HCT116 (cell line): ENCODE measurements around the gene SRPK2. TPM values are rescaled to one million over a fixed set of nuclear protein-coding genes. Genes with fewer than 3 reads are reported as not detected.

ENCODE experiments used
- ATAC-seq: fragments of 200-7000 bp; cut with Tn5 transposase; 2 replicates; pipeline ENCODE4 v1.9.1; 2020; ENCODE audit warnings: mild to moderate bottlenecking, moderate library complexity
- BruUV-seq: library from RNA; stranded (reverse); fragments of 400-500 nt; replicated peaks from 2 replicates; lab custom pipeline; 2021; lab: Mats Ljungman, UMichigan
- CTCF ChIA-PET: fragments of 300-600 bp; sonication (Branson Sonifier 250); formaldehyde crosslinking; loops from one replicate; lab custom pipeline; 2021; ENCODE audit warnings: antibody characterized with exemption; lab: Charles Lee
- POLR2A ChIA-PET: fragments of 300-600, 350-600 bp; sonication (Branson Sonifier 250); formaldehyde crosslinking; loops from one replicate; lab custom pipeline; 2021; ENCODE audit warnings: antibody characterized with exemption; lab: Charles Lee
- RAD21 ChIA-PET, 2 experiments: fragments of 300-600 bp; sonication (Branson Sonifier 250); formaldehyde crosslinking; loops; one replicate each; lab custom pipeline; 2023; ENCODE audit warnings: low total read pairs in 2 of 2; ENCODE audit not compliant: uncharacterized antibody in 2 of 2, unreplicated experiment in 2 of 2, low non-redundant PET in 1 of 2; lab: Charles Lee
- DNase-seq: peaks from one replicate; pipeline ENCODE4 v3.0.0-alpha.2; 2010; ENCODE audit warnings: low read depth, low spot score
- H2AFZ ChIP-seq: fragments of 200-600 bp; shearing (Covaris generic), sonication (generic); 2 replicates; pipeline ENCODE4 v1.6.1; 2017; ENCODE audit warnings: low read depth, mixed run types, mixed read lengths, antibody characterized with exemption, low read length; ENCODE audit not compliant: poor library complexity, severe bottlenecking
- H3K27ac ChIP-seq: 2 replicates; pipeline ENCODE4 v1.5.1; 2012; ENCODE audit warnings: low read depth, low read length
- H3K27me3 ChIP-seq: fragments of 200-600 bp; sonication (generic); 2 replicates; pipeline ENCODE4 v1.6.1; 2016; ENCODE audit warnings: mixed run types, low read length, mixed read lengths; ENCODE audit not compliant: insufficient read depth
- H3K36me3 ChIP-seq, 2 experiments: fragments of 200-500 bp in 1 of 2; fragments of 200-600 bp in 1 of 2; sonication (Bioruptor generic) in 1 of 2; sonication (generic) in 1 of 2; 2 replicates each; pipeline versions ENCODE4 v1.5.1 to v1.6.1; 2014 to 2016; ENCODE audit warnings: low read length in 2 of 2, inconsistent platforms in 1 of 2, mixed read lengths in 1 of 2, mixed run types in 1 of 2; ENCODE audit not compliant: insufficient read depth in 2 of 2, control insufficient read depth in 1 of 2
- H3K4me1 ChIP-seq, 2 experiments: fragments of 200-600 bp in 1 of 2; sonication (generic) in 1 of 2; 2 replicates each; pipeline versions ENCODE4 v1.5.1 to v1.6.1; 2012 to 2017; ENCODE audit warnings: low read length in 2 of 2, inconsistent platforms in 1 of 2, mild to moderate bottlenecking in 1 of 2, mixed read lengths in 1 of 2, mixed run types in 1 of 2, moderate library complexity in 1 of 2; ENCODE audit not compliant: insufficient read depth in 2 of 2, control insufficient read depth in 1 of 2
- H3K4me2 ChIP-seq: fragments of 200-600 bp; sonication (generic); 2 replicates; pipeline ENCODE4 v1.6.1; 2017; ENCODE audit warnings: mixed run types, low read length, mixed read lengths
- H3K4me3 ChIP-seq, 2 experiments: fragments of 200-600 bp in 1 of 2; sonication (generic) in 1 of 2; replicated peaks in 1 of 2; 2 replicates each; pipeline ENCODE4 v1.5.1; 2011 to 2016; ENCODE audit warnings: low read length in 2 of 2, control low read depth in 1 of 2, low read depth in 1 of 2, mild to moderate bottlenecking in 1 of 2, mixed read lengths in 1 of 2, mixed run types in 1 of 2
- H3K79me2 ChIP-seq: fragments of 200-600 bp; sonication (generic); 2 replicates; pipeline ENCODE4 v1.6.1; 2017; ENCODE audit warnings: mild to moderate bottlenecking, mixed run types, low read length, moderate library complexity, mixed read lengths; ENCODE audit not compliant: insufficient read depth
- H3K9ac ChIP-seq: fragments of 200-600 bp; sonication (generic); 2 replicates; pipeline ENCODE4 v1.6.1; 2016; ENCODE audit warnings: low read length, mixed read lengths
- H3K9me2 ChIP-seq: fragments of 200-600 bp; sonication (generic), shearing (Covaris generic); 2 replicates; pipeline ENCODE4 v1.6.1; 2017; ENCODE audit warnings: mixed run types, mild to moderate bottlenecking, moderate library complexity; ENCODE audit not compliant: insufficient read depth
- H3K9me3 ChIP-seq, 2 experiments: fragments of 200-500 bp in 1 of 2; fragments of 200-600 bp in 1 of 2; sonication (Bioruptor generic) in 1 of 2; sonication (generic) in 1 of 2; 2 replicates each; pipeline ENCODE4 v1.6.1; 2014 to 2017; ENCODE audit warnings: low read length in 2 of 2, mixed read lengths in 2 of 2, inconsistent platforms in 1 of 2, low read depth in 1 of 2, mild to moderate bottlenecking in 1 of 2, mixed run types in 1 of 2, moderate library complexity in 1 of 2; ENCODE audit not compliant: control insufficient read depth in 1 of 2, insufficient read depth in 1 of 2
- H4K20me1 ChIP-seq: fragments of 200-600 bp; sonication (generic), shearing (Covaris generic); 2 replicates; pipeline ENCODE4 v1.6.1; 2017; ENCODE audit warnings: mixed run types, mild to moderate bottlenecking, moderate library complexity; ENCODE audit not compliant: insufficient read depth
- CEBPB ChIP-seq: IDR thresholded peaks from 2 replicates; pipeline ENCODE4 v1.6.1; 2012; ENCODE audit warnings: low read depth
- EZH2 ChIP-seq: fragments of 200-600 bp; sonication (generic); IDR thresholded peaks from 2 replicates; pipeline ENCODE4 v1.6.1; 2017; ENCODE audit warnings: antibody characterized with exemption, mixed run types
- JUND ChIP-seq: IDR thresholded peaks from 2 replicates; pipeline ENCODE4 v1.6.1; 2012
- POLR2AphosphoS5 ChIP-seq: IDR thresholded peaks from 2 replicates; pipeline ENCODE4 v1.6.1; 2011; ENCODE audit warnings: mild to moderate bottlenecking, low read depth, low read length, moderate library complexity
- TCF7L2 ChIP-seq: IDR thresholded peaks from 2 replicates; pipeline ENCODE4 v1.7.0; 2011; ENCODE audit warnings: borderline replicate concordance, inconsistent platforms; ENCODE audit not compliant: insufficient read depth, insufficient read length; ENCODE audit errors: extremely low read depth
- intact Hi-C: fragments of 100-400 bp; cut with micrococcal nuclease; formaldehyde crosslinking; loops from 2 replicates; pipeline ENCODE4 v1.10.0; 2022
- total RNA-seq: library from RNA; stranded (reverse); gene quantifications from one replicate; pipeline ENCODE4 v1.2.1, GENCODE V29; 2021; ENCODE audit not compliant: unreplicated experiment
- TF ChIP-seq, protein P1 (sequence below): IDR thresholded peaks from 2 replicates; pipeline ENCODE4 v1.6.1; 2012; ENCODE audit warnings: low read depth
- TF ChIP-seq, protein P2 (sequence below), 3 experiments: fragments of 200-600 bp in 1 of 3; sonication (generic) in 1 of 3; IDR thresholded peaks in 2 of 3; conservative IDR thresholded peaks in 1 of 3; 2 replicates each; pipeline ENCODE4 v1.5.1; 2012 to 2017; ENCODE audit warnings: low read depth in 2 of 3, low read length in 2 of 3, antibody characterized with exemption in 1 of 3, borderline replicate concordance in 1 of 3, control low read depth in 1 of 3, mild to moderate bottlenecking in 1 of 3, mixed read lengths in 1 of 3, mixed run types in 1 of 3, moderate library complexity in 1 of 3; ENCODE audit not compliant: insufficient read depth in 1 of 3

The SRPK2 gene
- total RNA-seq, 1 experiment from 2014 or later, result 37.4 TPM

DNA sequence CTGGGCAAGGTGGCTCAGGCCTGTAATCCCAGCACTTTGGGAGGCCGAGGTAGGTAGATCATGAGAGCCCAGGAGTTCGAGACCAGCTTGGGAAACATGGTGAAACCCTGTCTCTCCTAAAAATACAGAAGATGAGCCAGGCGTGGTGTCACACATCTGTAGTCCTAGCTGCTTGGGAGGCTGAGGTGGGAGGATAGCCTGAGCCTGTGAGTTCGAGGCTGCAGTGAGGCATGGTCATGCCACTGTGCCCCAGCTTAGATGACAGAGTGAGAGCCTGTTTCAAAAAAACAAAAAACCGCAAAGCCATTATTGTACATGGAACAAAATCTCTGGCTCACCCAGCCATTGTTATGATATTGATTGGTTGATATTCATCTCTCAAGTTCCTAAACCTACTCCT is 321.0 kb downstream of the SRPK2 start:
- no peaks in the 10 kb centered on the region for H3K27me3 ChIP-seq
- H3K4me2 ChIP-seq, result no peak overlapping the region
- no peak for ATAC-seq
- no TSS peak for BruUV-seq
- no peaks in the 10 kb centered on the region for H3K9me3 ChIP-seq
- H3K4me1 ChIP-seq, result no peaks in the 10 kb centered on the region
- intact Hi-C loops, result no loop called here
- ChIA-PET POLR2A (no interaction called here), CTCF (no interaction called here), RAD21 (no interaction called here)
- no peaks in the 10 kb centered on the region for H3K9me2 ChIP-seq
- no peak overlapping the region for H3K27ac ChIP-seq
- no peak for DNase-seq
- peaks cover 15 to 25% of the 10 kb centered on the region in 2 experiments for H3K36me3 ChIP-seq
- H3K79me2 ChIP-seq, result peaks cover 53% of the 10 kb centered on the region
- H3K4me3 ChIP-seq, result no peak overlapping the region
- H2AFZ ChIP-seq, result no peak overlapping the region
- no peak overlapping the region for H3K9ac ChIP-seq
- TF ChIP-seq EZH2 (no peak), JUND (no peak), TCF7L2 (no peak), CEBPB (no peak), POLR2AphosphoS5 (no peak)
- TF ChIP-seq, protein P1, sequence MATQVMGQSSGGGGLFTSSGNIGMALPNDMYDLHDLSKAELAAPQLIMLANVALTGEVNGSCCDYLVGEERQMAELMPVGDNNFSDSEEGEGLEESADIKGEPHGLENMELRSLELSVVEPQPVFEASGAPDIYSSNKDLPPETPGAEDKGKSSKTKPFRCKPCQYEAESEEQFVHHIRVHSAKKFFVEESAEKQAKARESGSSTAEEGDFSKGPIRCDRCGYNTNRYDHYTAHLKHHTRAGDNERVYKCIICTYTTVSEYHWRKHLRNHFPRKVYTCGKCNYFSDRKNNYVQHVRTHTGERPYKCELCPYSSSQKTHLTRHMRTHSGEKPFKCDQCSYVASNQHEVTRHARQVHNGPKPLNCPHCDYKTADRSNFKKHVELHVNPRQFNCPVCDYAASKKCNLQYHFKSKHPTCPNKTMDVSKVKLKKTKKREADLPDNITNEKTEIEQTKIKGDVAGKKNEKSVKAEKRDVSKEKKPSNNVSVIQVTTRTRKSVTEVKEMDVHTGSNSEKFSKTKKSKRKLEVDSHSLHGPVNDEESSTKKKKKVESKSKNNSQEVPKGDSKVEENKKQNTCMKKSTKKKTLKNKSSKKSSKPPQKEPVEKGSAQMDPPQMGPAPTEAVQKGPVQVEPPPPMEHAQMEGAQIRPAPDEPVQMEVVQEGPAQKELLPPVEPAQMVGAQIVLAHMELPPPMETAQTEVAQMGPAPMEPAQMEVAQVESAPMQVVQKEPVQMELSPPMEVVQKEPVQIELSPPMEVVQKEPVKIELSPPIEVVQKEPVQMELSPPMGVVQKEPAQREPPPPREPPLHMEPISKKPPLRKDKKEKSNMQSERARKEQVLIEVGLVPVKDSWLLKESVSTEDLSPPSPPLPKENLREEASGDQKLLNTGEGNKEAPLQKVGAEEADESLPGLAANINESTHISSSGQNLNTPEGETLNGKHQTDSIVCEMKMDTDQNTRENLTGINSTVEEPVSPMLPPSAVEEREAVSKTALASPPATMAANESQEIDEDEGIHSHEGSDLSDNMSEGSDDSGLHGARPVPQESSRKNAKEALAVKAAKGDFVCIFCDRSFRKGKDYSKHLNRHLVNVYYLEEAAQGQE, result no peak
- TF ChIP-seq, protein P2, sequence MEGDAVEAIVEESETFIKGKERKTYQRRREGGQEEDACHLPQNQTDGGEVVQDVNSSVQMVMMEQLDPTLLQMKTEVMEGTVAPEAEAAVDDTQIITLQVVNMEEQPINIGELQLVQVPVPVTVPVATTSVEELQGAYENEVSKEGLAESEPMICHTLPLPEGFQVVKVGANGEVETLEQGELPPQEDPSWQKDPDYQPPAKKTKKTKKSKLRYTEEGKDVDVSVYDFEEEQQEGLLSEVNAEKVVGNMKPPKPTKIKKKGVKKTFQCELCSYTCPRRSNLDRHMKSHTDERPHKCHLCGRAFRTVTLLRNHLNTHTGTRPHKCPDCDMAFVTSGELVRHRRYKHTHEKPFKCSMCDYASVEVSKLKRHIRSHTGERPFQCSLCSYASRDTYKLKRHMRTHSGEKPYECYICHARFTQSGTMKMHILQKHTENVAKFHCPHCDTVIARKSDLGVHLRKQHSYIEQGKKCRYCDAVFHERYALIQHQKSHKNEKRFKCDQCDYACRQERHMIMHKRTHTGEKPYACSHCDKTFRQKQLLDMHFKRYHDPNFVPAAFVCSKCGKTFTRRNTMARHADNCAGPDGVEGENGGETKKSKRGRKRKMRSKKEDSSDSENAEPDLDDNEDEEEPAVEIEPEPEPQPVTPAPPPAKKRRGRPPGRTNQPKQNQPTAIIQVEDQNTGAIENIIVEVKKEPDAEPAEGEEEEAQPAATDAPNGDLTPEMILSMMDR (IDR thresholded peaks at IDR 0.05 in 2 of 3, conservative IDR thresholded peaks at IDR 0.05 in 1 of 3; ENCODE audit: borderline replicate concordance in 1 of 3, insufficient read depth in 1 of 3, low read depth in 2 of 3, low read length in 2 of 3), result no peak
- peaks cover 9% of the 10 kb centered on the region; the same call in 1 of the 2 replicates for H4K20me1 ChIP-seq

Other genes with a start within 250 kb of the SRPK2 start
- 39.0 TPM for gene PUS7, start 133.3 kb upstream of the SRPK2 start, total RNA-seq
- gene RINT1, start 143.3 kb upstream of the SRPK2 start, total RNA-seq, result 24.3 TPM
- 1.7 TPM for gene EFCAB10, start 192.6 kb upstream of the SRPK2 start, total RNA-seq